Glomerular visceral epithelial cell (primary cell): ENCODE data around the gene MCCC1.
"Not testable (repeated sequence)": the region's sequence is repeated elsewhere in the genome, so short reads cannot be mapped to it uniquely, and the experiment has no call there.

Experiments
- DNase-seq: peaks from one replicate; pipeline ENCODE4 v3.0.0-alpha.2; 2016; ENCODE audit errors: extremely low spot score

Gene MCCC1

DNA sequence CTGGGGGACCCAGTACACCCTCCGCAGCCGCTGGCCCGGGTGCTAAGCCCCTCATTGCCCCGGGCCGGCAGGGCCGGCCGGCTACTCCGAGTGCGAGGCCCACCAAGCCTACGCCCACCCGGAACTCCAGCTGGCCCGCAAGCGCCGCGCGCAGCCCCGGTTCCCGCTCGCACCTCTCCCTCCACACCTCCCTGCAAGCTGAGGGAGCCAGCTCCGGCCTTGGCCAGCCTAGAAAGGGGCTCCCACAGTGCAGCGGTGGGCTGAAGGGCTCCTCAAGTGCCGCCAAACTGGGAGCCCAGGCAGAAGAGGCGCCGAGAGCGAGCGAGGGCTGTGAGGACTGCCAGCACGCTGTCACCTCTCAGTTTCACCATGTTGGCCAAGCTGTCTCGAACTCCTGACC, 4.7 kb upstream of the MCCC1 start:
- DNase-seq, result not testable (repeated sequence)

DNA sequence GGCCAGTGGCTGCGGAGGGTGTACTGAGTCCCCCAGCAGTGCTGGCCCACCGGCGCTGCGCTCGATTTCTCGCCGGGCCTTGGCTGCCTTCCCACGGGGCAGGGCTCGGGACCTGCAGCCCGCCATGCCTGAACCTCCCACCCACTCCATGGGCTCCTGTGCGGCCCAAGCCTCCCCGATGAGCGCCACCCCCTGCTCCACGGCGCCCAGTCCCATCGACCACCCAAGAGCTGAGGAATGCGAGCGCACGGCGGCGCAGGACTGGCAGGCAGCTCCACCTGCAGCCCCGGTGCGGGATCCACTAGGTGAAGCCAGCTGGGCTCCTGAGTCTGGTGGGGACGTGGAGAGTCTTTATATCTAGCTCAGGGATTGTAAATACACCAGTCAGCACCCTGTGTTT, 1.7 kb upstream of the MCCC1 start:
- DNase-seq, result not testable (repeated sequence)

DNA sequence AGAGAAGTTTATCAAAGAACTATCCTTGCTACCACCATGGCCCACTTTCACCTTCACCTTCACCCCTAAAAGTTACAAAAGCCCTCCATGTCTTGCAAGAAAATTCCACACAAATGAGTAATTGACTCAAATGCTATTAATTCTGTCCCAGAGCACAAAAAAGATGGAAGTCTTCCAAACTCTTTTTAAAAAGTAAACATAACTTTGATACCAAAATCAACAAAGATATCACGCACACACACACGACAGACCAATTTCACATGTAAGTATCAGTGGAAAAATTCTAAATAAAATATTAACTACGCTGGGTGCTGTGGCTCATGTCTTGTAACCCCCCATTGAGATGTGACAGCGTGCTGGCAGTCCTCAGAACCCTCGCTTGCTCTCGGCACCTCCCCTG, 1.1 kb upstream of the MCCC1 start:
- DNase-seq, result no peak

DNA sequence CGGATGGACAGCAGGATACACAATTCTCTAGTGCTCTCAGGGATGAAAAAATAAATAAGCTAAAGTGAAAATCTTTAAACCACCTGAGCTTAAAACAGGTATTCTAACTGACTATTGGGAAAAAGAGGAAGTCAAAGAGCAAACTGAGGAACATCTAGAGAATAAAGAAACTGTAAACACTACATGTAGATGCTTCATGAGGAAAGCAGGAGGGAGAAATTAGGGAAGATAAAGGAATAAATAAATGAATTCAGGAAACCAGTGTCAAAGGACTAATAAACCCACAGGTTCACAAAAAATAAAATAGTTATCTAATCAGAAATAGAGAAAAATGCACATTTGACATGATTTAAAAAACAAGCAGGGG, 525 bp upstream of the MCCC1 start:
- no peak for DNase-seq

DNA sequence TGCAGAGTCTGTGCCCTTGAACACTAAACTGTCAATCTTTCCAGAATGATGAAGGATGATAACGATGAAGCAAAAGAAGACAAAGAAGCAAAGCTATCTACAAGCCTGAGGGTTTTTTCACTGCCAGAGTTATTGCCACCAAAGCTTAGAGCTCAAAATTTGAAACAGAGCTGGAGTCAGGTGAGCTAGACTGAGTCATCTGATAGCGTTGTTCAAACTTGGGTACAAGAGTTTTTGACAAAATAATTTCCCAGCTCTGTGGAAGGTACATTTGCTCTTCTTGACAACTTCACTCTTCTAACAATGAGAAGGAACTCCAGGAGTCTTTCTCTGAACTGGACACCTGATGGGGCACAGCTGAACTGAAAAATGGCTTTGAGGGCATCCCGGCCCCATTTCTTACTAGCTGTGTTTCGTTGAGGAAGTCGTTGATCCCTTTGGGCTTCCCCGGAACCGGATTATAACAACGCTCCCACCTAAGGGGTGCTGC, 715 bp downstream of the MCCC1 start:
- DNase-seq, result no peak

DNA sequence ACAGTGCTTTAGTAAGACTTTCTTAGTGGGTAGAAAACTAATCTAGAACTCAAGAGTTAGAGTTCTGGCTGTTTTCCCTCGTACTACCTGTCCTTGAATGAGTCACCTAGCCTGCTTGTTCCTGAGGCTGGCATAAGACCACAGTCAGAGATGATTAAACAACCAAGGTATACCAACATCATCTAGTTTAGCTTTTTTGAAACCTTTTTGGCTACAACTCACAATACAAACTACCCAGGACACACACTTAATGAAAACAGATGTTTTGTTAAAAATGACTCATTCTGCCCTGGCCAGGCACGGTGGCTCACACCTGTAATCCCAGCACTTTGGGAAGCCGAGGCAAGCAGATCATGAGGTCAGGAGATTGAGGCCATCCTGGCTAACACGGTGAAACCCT, 4.6 kb downstream of the MCCC1 start:
- peak; percentile 10 for DNase-seq

DNA sequence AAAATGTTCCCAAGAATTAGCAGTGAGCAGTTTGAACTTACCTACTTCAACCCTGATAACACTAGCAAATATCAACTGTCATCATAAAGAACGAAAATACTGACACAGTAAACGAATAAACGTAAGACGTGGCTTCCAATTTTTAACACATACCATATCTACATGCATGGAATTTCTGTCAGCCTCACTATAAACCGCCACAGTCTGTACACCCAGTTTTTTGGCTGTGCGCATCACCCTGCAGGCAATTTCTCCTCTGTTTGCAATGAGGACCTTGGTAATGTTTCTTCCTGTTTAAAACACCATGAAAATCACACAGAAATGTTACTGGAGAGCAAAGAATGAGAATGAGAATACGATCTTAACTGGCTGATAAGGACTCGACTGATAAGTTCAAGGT, 7.0 kb downstream of the MCCC1 start:
- no peak for DNase-seq

DNA sequence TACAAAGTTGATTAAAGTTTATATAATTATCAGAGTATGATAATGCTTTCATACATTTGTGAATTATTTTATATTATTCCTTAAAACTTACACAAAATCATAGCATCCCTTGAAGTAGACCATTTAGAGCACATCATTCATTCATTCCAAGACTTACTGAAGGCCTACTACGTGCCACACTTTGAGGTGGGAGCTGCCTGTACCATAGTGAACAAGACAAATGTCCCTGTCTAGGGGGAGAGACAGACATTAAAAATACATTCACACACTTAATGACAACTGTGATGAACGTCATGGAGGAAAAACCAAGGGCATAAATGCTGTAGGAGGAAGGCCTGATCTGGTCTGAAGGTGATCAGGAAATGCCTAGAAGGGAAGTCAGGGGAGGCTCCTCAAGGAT, 12.1 kb downstream of the MCCC1 start:
- no peak for DNase-seq

DNA sequence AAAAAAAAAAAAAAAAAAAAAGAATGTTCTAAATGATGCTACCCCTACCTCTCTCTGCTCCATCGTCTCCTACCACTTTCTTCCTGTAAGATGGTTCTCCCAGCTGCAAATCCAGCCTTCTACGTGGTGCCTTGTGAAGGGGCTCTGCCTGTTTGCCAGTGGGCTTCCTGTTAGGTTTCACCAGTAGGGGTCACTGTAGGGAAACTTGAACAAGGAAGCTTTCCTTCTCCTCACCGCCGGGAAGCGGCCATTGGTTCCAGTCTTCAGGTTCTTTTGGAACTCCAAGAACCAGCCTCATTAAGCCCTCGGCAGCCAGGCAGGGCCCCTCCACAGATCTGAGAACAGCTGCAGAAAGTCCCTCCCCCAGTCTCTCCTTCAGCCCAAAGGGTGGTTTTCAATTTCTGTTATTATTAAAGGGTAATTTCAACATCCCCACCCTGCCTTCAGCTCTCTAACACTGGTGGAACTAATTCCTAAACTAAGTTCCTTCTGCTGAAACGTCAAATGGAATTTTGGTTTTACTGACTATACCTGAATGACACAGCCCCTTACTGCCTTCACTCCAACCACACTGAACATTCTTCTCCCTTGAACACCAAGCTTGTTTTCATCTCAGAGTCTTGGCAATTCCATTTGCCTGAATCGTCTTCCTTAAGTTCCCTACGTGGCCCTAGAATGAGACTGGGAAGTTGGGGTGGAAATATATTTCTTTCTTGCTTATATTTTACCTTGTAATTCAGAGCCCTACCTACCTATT, 13.5 kb downstream of the MCCC1 start:
- DNase-seq, result no peak

DNA sequence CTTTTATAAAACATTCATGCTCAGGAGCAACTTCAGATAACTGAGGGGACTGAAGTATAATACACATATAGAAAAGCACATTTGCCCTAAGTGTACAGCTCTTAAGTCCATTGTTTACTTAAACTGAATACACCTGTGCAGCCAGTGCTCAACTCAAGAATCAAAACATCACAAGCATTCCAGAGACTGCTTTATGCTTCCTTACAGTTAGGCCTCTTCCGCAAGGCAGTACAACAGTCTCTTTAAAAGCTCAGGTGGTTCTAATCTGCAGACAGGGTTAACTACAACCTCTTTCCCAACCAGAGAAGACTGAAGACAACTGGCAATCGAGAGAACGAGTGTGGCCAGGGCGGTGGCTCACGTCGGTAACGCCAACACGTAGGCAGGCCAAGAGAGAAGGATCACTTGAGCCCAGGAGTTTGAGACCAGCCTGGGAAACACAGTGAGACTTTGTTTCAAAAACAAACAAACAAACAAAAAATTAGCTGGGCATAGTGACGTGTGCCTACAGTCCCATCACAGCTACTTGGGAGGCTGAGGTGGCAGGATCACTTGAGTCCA, 16.9 kb downstream of the MCCC1 start:
- DNase-seq, result no peak

DNA sequence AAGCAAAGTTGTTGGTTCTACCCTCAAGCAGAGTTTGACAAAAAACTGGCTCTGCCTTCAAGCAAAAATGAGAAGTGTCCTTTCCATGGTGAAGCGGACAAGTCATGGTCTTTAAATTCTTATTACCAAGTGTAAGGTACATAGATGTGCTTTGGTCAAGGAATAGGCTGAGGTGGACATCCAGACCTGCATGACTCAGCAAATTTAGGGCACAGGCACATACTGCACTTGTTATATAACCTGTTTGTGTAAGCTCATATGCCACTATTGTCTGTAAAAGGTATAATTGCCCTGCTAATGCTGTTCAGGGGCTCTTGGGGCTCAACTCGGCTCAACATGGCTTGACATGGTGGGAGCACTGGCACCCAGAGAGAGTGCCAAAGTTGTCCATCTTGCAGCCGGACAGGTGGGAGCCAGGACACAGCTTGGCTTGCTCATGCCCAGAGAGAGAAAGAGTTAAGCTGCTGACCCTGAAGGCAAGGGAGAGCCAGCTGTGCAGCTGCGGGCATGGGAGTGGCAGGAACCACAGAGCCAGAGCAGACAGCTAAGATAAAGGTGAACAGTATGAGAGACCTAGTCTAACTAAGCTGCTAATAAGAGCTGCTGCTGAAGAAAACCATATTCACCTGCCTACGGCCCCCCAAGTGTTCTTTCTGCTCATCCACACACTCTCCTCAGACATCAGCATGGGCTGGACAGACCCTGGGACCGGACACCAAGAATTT, 17.7 kb downstream of the MCCC1 start:
- DNase-seq, result no peak

DNA sequence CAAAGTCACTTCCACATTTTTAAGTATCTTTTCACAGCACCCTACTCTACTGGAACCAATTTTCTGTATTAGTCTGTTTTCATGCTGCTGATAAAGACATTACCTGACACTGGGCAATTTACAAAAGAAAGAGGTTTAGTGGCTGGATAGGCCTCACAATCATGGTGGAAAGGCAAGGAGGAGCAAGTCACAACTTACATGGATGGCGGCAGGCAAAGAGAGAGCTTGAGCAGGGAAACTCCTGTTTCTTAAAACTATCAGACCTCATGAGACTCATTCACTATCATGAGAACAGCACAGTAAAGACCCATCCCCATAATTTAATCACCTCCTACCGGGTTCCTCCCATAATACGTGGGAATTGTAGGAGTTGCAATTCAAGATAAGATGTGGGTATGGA, 18.7 kb downstream of the MCCC1 start:
- no peak for DNase-seq

DNA sequence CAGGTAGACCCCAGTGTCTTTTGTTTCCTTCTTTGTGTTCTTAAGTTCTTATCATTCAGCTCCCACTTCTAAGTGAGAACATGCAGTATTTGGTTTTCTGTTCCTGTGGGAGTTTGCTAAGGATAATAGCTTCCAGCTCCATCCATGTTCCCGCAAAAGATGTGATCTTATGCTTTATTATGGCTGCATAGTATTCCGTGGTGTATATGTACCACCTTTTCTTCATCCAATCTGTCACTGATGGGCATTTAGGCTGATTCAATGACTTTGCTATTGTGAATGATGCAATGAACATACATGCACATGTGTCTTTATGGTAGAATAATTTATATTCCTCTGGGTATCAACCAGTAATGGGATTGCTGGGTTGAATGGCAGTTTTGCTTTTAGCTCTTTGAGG, 24.4 kb downstream of the MCCC1 start:
- no peak for DNase-seq

DNA sequence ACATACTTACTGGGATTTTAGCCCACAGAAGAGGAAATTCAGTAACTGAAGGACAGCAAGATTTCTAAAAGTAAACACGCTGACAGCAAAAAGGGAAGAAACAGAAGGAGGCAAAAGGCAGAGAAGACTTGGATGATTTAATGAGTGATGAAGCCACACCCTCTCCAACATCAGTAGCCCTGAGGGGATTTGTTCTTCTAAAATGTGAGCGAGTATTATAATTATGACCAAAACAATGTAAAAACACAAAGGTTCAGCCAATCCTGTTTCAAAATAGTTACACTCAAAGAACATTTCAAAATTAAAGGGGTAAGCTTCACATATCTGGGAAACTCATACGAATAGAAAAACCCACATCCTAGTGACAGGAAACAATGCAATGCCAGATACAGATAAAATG, 25.0 kb downstream of the MCCC1 start:
- DNase-seq, result no peak

DNA sequence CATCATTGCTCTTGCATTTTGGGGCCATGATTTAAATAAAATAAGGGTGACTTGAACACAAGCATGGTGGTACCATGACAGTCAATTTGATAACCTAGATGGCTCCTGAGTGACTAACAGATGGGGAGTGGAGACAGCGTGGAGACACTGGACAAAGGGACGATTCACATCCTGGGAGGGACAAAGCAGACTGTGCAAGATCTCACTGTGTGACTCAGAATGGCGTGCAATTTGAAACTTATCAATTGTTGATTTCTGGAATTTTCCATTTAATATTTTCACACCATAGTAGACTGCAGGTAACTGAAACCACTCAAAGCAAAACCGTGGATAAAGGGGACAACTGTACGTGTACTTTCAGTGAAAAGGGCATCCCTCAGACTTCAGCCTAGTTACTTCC, 25.5 kb downstream of the MCCC1 start:
- no peak for DNase-seq

DNA sequence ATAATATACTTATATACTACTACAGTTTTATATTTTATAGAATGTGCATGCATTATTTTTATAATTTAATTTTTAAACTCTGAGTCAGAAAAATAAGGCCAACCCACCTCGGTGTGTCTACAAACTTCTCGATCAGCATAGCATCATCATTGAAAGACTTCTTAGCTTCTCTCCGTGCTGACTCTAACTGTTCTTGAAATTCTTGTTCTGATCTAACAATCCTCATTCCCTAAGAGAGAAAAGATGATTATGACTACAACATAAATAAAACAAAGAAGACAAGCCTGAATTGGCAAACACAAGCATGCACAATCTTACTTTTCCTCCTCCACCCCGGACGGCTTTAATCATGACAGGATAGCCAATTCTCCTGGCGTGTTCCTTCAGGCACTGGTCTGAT, 28.4 kb downstream of the MCCC1 start:
- DNase-seq, result no peak

DNA sequence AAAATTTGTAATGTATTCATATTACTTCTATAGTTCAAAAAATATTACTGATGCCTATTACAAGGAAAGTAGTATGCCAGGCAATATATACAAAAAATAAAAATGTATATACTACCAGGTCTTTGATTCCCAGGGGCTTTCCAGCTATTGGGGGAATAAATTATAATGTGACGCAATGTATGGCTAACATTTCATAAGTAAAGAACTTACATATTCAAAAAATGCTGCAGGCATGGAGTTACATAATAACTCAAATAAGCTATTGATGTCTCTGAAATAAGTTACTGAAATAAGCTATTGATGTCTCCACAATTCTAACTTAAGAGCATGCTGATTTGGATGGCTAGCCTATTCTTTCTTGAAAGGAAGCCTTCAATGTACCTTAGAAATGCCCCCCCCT, 30.2 kb downstream of the MCCC1 start:
- DNase-seq, result no peak

DNA sequence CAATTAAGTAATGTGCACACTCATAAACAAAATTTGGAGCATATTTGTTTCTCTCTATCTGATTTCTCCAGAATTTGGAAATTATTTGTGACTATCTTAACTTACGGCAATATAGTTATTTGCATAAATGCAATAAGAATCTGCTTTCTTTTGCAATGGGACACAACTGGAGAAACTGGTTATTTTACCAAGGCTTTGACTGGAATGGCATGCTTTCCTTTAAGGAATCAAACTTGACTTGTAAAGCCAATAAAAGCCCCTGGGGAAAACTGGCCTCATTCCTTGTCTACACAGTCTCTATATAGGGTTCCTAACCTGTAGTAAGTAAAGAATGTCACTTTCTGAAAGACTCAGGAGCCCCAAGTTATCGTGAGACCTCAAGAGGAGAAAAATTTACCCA, 32.4 kb downstream of the MCCC1 start:
- not testable (repeated sequence) for DNase-seq

DNA sequence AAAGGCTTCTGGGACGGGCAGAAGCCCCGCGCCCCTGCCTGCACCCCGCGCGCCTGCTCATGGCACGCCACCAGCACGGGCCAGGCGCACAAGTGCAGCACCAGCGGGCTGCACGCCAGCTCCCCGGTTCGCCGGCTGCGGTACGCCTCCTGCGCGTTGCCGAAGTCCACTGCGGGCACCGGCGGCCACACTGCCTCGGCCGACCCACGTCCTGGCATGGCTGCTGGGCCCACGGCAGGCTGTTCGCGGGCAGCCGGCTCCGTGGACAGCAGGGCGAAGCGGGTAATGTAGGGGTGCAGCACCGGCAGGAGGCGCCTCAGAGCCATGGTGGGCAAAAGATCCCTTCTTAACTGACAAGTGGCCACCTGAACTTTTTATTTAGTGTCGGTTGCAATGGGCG, 34.8 kb downstream of the MCCC1 start:
- no peak for DNase-seq

DNA sequence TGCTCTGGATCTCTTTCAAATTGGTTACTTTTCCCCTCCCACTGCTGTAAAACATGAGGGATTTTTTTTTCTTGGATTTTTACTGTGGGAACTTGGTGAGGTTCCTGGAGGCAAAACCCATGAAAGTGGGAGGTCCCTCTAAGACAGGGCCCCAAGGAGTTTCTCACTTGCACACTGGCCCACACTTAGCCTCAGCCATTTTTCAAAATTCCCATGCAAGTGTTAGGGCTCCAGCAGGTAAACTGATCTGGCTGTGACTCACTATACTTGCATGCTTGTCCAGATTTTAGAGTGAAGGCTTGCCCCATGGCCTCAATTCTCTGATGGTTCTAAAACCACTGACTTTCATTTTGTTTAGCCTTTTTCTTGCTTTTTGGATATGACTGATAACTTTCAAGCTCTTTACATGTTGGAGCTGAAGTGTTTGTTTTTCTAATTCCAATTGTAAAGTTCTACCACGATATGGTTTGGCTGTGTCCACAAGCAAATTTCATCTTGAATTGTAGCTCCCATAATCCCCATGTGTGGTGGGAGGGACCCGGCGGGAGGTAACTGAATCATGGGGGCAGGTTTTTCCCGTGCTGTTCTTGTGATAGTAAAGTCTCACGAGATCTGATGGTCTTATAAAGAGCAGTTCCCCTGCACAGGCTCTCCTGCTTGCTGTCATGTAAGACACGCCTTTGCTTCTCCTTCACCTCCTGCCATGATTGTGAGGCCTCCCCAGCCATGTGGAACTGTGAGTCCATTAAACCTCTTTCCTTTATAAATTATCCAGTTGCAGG, 37.7 kb downstream of the MCCC1 start:
- no peak for DNase-seq

DNA sequence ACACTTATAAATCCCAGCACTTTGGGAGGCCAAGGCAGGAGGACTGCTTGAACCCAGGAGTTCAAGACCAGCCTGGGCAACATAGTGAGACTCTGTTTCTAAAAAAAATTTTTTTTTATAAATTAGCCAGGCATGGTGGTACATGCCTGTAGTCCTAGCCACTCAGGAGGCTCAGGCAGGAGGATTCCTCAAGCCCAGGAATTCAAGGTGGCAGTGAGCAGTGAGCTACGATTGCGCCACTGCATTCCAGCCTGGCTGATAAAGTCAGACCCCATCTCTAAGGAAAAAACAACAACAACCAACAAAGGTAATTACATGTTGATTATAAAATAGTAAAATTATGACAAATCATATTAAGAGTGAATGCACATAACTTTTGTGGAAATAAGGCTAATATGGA, 40.9 kb downstream of the MCCC1 start:
- no peak for DNase-seq

DNA sequence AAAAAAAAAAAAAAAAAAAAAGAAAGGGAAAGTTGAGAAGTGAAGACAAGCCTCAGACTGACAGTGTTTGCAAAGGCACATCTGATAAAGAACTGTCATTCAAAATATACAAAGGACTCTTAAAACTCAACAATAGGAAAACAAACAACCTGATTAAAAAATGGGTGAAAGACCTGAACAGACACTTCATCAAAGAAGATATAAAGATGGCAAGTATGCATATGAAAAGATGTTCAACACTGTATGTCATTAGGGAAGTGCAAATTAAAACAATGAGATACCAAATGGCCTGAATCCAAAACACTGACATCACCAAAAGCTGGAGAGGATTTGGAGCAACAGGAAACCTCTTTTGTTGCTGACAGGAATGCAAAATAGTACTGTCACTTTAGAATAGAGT, 48.6 kb downstream of the MCCC1 start:
- no peak for DNase-seq
